ENCODE data around the gene NOS1AP. TPM values are rescaled to one million over a fixed set of nuclear protein-coding genes. Genes with fewer than 3 reads are reported as not detected.
A peak's percentile ranks its signal among the peaks of the same experiment; 100 is the strongest.

NOS1AP gene
- total RNA-seq, 1 donor from 2014 or later = 4.9 TPM

DNA sequence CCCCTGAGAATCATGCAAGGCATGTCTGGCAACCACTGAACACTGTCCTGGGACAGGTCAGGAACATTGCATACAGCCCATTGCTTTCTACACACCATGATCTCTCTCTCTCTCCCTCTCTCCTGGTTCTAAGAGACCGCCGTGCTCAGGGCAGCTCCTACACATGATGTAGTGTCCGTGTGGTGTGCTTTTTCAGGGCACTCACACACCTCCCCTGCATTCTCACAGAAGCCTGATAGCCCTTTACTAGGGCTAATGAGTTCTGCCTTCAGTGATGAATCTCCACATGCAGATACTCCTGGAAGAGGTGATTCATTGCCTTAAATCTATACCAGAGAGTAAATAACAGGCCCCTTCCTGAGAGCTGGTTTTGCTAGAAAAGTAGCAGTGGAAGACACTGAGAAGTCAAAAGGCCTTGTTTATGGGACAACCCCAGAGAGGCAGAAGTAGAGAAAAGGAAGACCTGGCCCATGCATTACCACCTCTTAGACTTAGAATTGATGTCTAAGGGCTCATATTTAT lies 38.7 kb upstream of the NOS1AP start:
- Histone ChIP-seq H3K9me3 (no peaks in the 10 kb centered on the region), H3K27ac (no peak overlapping the region), H3K4me3 (no peak overlapping the region), H3K36me3 (no peaks in the 10 kb centered on the region), H3K4me1 (no peaks in the 10 kb centered on the region), H3K27me3 (peaks cover 6% of the 10 kb centered on the region)
- no peak for ATAC-seq
- intact Hi-C loops (cut with DNase I) = no loop called here
- TF ChIP-seq, protein P1, sequence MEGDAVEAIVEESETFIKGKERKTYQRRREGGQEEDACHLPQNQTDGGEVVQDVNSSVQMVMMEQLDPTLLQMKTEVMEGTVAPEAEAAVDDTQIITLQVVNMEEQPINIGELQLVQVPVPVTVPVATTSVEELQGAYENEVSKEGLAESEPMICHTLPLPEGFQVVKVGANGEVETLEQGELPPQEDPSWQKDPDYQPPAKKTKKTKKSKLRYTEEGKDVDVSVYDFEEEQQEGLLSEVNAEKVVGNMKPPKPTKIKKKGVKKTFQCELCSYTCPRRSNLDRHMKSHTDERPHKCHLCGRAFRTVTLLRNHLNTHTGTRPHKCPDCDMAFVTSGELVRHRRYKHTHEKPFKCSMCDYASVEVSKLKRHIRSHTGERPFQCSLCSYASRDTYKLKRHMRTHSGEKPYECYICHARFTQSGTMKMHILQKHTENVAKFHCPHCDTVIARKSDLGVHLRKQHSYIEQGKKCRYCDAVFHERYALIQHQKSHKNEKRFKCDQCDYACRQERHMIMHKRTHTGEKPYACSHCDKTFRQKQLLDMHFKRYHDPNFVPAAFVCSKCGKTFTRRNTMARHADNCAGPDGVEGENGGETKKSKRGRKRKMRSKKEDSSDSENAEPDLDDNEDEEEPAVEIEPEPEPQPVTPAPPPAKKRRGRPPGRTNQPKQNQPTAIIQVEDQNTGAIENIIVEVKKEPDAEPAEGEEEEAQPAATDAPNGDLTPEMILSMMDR (IDR thresholded peaks at IDR 0.05) = no peak
- DNase-seq = no peak

DNA sequence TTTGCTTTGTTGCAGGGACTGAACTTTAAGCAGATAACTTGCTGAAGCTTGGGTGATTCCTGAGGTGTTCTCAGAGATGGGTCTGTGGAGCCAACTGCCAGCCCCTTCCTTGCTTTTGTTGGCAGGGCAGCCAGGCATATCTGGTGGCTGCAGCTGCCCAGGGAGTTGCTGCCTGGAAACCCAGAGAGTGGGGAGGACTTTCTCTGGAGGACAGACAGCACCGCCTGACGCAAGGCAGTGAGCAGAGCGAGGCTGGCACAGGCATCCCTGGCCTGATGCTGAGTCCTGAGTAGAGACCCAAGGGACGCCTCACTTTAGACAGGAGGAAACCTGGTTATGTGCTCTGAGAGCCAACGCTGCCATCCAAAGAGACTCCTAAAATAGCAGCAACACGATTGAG lies 36.1 kb upstream of the NOS1AP start:
- Histone ChIP-seq H3K36me3 (no peaks in the 10 kb centered on the region), H3K4me3 (no peak overlapping the region), H3K27ac (no peak overlapping the region), H3K4me1 (no peaks in the 10 kb centered on the region), H3K9me3 (no peaks in the 10 kb centered on the region), H3K27me3 (no peaks in the 10 kb centered on the region)
- DNase-seq (no peak), ATAC-seq (no peak)
- TF ChIP-seq, protein P1 (IDR thresholded peaks at IDR 0.05) = no peak
- intact Hi-C loops (cut with DNase I) = no loop called here

GRCh38 chr1:162035241-162035640 lies 34.2 kb upstream of the NOS1AP start:
- peak; percentile 40 for ATAC-seq
- Histone ChIP-seq H3K9me3 (no peaks in the 10 kb centered on the region), H3K27me3 (no peaks in the 10 kb centered on the region), H3K4me1 (no peaks in the 10 kb centered on the region), H3K36me3 (no peaks in the 10 kb centered on the region), H3K4me3 (no peak overlapping the region), H3K27ac (no peak overlapping the region)
- no peak for DNase-seq
- TF ChIP-seq, protein P1 (IDR thresholded peaks at IDR 0.05) = no peak
- intact Hi-C loops (cut with DNase I) = no loop called here

GRCh38 chr1:162036163-162036562 lies 33.3 kb upstream of the NOS1AP start:
- intact Hi-C loops (cut with DNase I) = no loop called here
- Histone ChIP-seq H3K9me3 (no peaks in the 10 kb centered on the region), H3K4me1 (no peaks in the 10 kb centered on the region), H3K4me3 (no peak overlapping the region), H3K36me3 (no peaks in the 10 kb centered on the region), H3K27me3 (no peaks in the 10 kb centered on the region), H3K27ac (no peak overlapping the region)
- DNase-seq (no peak), ATAC-seq (no peak)
- TF ChIP-seq, protein P1 (IDR thresholded peaks at IDR 0.05) = no peak

GRCh38 chr1:162038624-162039023 lies 30.9 kb upstream of the NOS1AP start:
- TF ChIP-seq, protein P1 (IDR thresholded peaks at IDR 0.05) = no peak
- Histone ChIP-seq H3K27me3 (no peaks in the 10 kb centered on the region), H3K9me3 (no peaks in the 10 kb centered on the region), H3K27ac (no peak overlapping the region), H3K4me3 (no peak overlapping the region), H3K36me3 (no peaks in the 10 kb centered on the region), H3K4me1 (no peaks in the 10 kb centered on the region)
- ATAC-seq (no peak), DNase-seq (no peak)
- intact Hi-C loops (cut with DNase I) = no loop called here

DNA sequence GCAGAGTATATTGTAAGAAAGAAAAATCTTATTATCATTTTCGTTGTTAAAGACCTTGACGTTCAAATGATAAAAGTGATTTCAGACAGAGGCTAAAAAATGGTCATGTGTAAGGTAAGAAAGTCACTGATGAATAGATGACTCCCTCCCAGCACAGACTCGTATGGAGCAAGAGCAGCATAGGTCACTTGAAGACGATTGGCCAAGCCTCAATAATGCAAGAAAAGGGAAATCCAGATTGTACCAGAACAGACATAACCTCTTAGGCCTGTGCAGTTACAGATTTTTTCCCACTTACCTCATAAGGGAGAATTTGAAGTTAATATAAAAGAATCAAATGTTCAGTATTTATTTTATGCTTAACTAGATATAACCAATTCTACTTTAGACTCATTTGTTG lies 29.5 kb upstream of the NOS1AP start:
- DNase-seq (no peak), ATAC-seq (no peak)
- Histone ChIP-seq H3K4me3 (no peak overlapping the region), H3K36me3 (no peaks in the 10 kb centered on the region), H3K27ac (no peak overlapping the region), H3K4me1 (no peaks in the 10 kb centered on the region), H3K27me3 (no peaks in the 10 kb centered on the region), H3K9me3 (no peaks in the 10 kb centered on the region)
- TF ChIP-seq, protein P1 (IDR thresholded peaks at IDR 0.05) = no peak
- intact Hi-C loops (cut with DNase I) = no loop called here

All from upper lobe of right lung (tissue), 1 donor.